Stimulated activated CD4-positive, alpha-beta T cell treated with anti-CD3 and anti-CD28 coated beads, TNF-alpha, amount 100 ng/mL, for 1 hour (primary cell): ENCODE results near the gene CS.

Source experiments
- DNase-seq, 3 donors: peaks; one replicate each; pipeline ENCODE4 v3.0.0-alpha.2; 2020; ENCODE audit warnings: low read depth in 3 of 3, low spot score in 1 of 3

CS gene

GRCh38 chr12:56221757-56222530, 78.2 kb downstream of the CS start, which contains the start of gene RNF41:
TSS of gene RNF41 (minus strand) at chr12:56221922. CDS start at chr12:56214047, 7,875 bp downstream.
- peak; percentile 79 to 86 (median 84) for DNase-seq
